Epithelial cell of esophagus (primary cell): ENCODE data around the gene RALGPS2.

Experiments
- DNase-seq: peaks from one replicate; pipeline ENCODE4 v3.0.0; 2010; ENCODE audit warnings: low read depth
- H3K4me3 ChIP-seq: 2 replicates; pipeline ENCODE4 v1.5.1; 2011; ENCODE audit warnings: mild to moderate bottlenecking, low read length, control low read depth
- CTCF ChIP-seq: IDR thresholded peaks from 2 replicates; pipeline ENCODE4 v1.5.1; 2011; ENCODE audit warnings: low read depth, mild to moderate bottlenecking, low read length, control low read depth, inconsistent platforms; ENCODE audit not compliant: insufficient read depth; ENCODE audit errors: missing control alignments

Gene RALGPS2

GRCh38 chr1:178877896-178878295, 152.9 kb downstream of the RALGPS2 start:
- TF ChIP-seq CTCF, result no peak
- H3K4me3 ChIP-seq, result no peak overlapping the region
- DNase-seq, result no peak

- no peak for DNase-seq
Measured at GRCh38 chr1:178881950-178882349, 156.9 kb downstream of the RALGPS2 start.

GRCh38 chr1:178885869-178886268, 160.8 kb downstream of the RALGPS2 start:
- no peak overlapping the region for H3K4me3 ChIP-seq
- no peak for DNase-seq
- no peak for TF ChIP-seq CTCF

More at GRCh38 chr1:178881950-178882349, 156.9 kb downstream of the RALGPS2 start:
- TF ChIP-seq CTCF, result no peak
- H3K4me3 ChIP-seq, result no peak overlapping the region

GRCh38 chr1:178886551-178886950, 161.5 kb downstream of the RALGPS2 start:
- TF ChIP-seq CTCF, result no peak
- DNase-seq, result no peak
- H3K4me3 ChIP-seq, result no peak overlapping the region

GRCh38 chr1:178895928-178896327, 170.9 kb downstream of the RALGPS2 start:
- H3K4me3 ChIP-seq, result no peak overlapping the region
- no peak for TF ChIP-seq CTCF
- DNase-seq, result no peak

- DNase-seq, result no peak
- TF ChIP-seq CTCF, result no peak
- no peak overlapping the region for H3K4me3 ChIP-seq
Measured at GRCh38 chr1:178898401-178898800, 173.4 kb downstream of the RALGPS2 start.

- no peak for TF ChIP-seq CTCF
- DNase-seq, result no peak
- H3K4me3 ChIP-seq, result no peak overlapping the region
Measured at GRCh38 chr1:178899402-178899801, 174.4 kb downstream of the RALGPS2 start.
